GM19099 (cell line): ENCODE results near the gene GMDS.

ENCODE experiments used
- POLR2A ChIP-seq: IDR thresholded peaks from 3 replicates; pipeline ENCODE4 v1.6.1; 2011; ENCODE audit warnings: low read depth; ENCODE audit not compliant: insufficient read length; ENCODE audit errors: extremely low read depth

The GMDS gene

GRCh38 chr6:1593286-1593957 lies 652.0 kb downstream of the GMDS start:
- TF ChIP-seq POLR2A, result no peak

GRCh38 chr6:1592852-1593251 lies 652.6 kb downstream of the GMDS start:
- no peak for TF ChIP-seq POLR2A

GRCh38 chr6:1591926-1592325 lies 653.5 kb downstream of the GMDS start:
- no peak for TF ChIP-seq POLR2A

GRCh38 chr6:1591243-1591642 lies 654.2 kb downstream of the GMDS start:
- no peak for TF ChIP-seq POLR2A

- no peak for TF ChIP-seq POLR2A
Observed at GRCh38 chr6:1590580-1590979, 654.8 kb downstream of the GMDS start.

- TF ChIP-seq POLR2A, result no peak
Observed at GRCh38 chr6:1589208-1589607, 656.2 kb downstream of the GMDS start.

- TF ChIP-seq POLR2A, result no peak
Observed at GRCh38 chr6:1587977-1588376, 657.4 kb downstream of the GMDS start.

- no peak for TF ChIP-seq POLR2A
Observed at GRCh38 chr6:1587546-1587945, 657.9 kb downstream of the GMDS start.

GRCh38 chr6:1586861-1587450 lies 658.4 kb downstream of the GMDS start:
- no peak for TF ChIP-seq POLR2A

- no peak for TF ChIP-seq POLR2A
Observed at GRCh38 chr6:1586256-1586655, 659.1 kb downstream of the GMDS start.

- no peak for TF ChIP-seq POLR2A
Observed at GRCh38 chr6:1585669-1586049, 659.7 kb downstream of the GMDS start.

GRCh38 chr6:1584996-1585668 lies 660.3 kb downstream of the GMDS start:
- TF ChIP-seq POLR2A, result no peak

- no peak for TF ChIP-seq POLR2A
Observed at GRCh38 chr6:1584146-1584545, 661.3 kb downstream of the GMDS start.

- no peak for TF ChIP-seq POLR2A
Observed at GRCh38 chr6:1581120-1581991, 664.0 kb downstream of the GMDS start.

GRCh38 chr6:1580585-1580984 lies 664.8 kb downstream of the GMDS start:
- TF ChIP-seq POLR2A, result no peak

GRCh38 chr6:1580109-1580508 lies 665.3 kb downstream of the GMDS start:
- TF ChIP-seq POLR2A, result no peak

GRCh38 chr6:1579096-1579495 lies 666.3 kb downstream of the GMDS start:
- TF ChIP-seq POLR2A, result no peak
